Uterus (tissue), 4 donors: ENCODE measurements around the gene TOPBP1. TPM values are rescaled to one million over a fixed set of nuclear protein-coding genes. Genes with fewer than 3 reads are reported as not detected.
"Not testable (repeated sequence)": the region's sequence is repeated elsewhere in the genome, so short reads cannot be mapped to it uniquely, and the experiment has no call there.

Experiments
- DNase-seq, 2 donors: peaks; one replicate each; pipeline ENCODE4 v3.0.0-alpha.2; 2019 to 2020
- H3K27ac ChIP-seq, 2 donors: fragments of 200-600 bp; sonication (generic); 1 replicate in 1 of 2; 2 replicates in 1 of 2; pipeline ENCODE4 v1.5.1; 2016 to 2018
- H3K27me3 ChIP-seq, 2 donors: fragments of 200-600 bp; sonication (generic); one replicate each; pipeline ENCODE4 v1.5.1; 2018 to 2019; ENCODE audit warnings: control low read depth in 1 of 2
- H3K36me3 ChIP-seq, 2 donors: fragments of 200-600 bp; sonication (generic); one replicate each; pipeline ENCODE4 v1.5.1; 2019; ENCODE audit warnings: control low read depth in 1 of 2
- H3K4me1 ChIP-seq, 2 donors: fragments of 200-600 bp; sonication (generic); one replicate each; pipeline ENCODE4 v1.5.1; 2018 to 2019; ENCODE audit warnings: control low read depth in 1 of 2
- H3K4me3 ChIP-seq, 2 donors: fragments of 200-600 bp; sonication (generic); 1 replicate in 1 of 2; 2 replicates in 1 of 2; pipeline ENCODE4 v1.5.1; 2018 to 2019; ENCODE audit warnings: mild to moderate bottlenecking in 1 of 2
- H3K9me3 ChIP-seq, 2 donors: fragments of 200-600 bp; sonication (generic); one replicate each; pipeline ENCODE4 v1.5.1; 2019; ENCODE audit warnings: control low read depth in 1 of 2
- POLR2A ChIP-seq, 2 donors: fragments of 450-650 bp; IDR thresholded peaks; one replicate each; pipeline ENCODE4 v1.6.1; 2016; ENCODE audit warnings: antibody characterized with exemption in 2 of 2, mild to moderate bottlenecking in 1 of 2, moderate library complexity in 1 of 2
- intact Hi-C: fragments of 100-400 bp; cut with DNase I; formaldehyde crosslinking; loops from one replicate; pipeline ENCODE4 v1.15.1; 2023; ENCODE audit warnings: low total_unique reads
- small RNA-seq: library from RNA; depleted of rRNA; stranded (forward); fragments of <200 nt; gene quantifications from one replicate; pipeline ENCODE3, GENCODE V24; 2016
- total RNA-seq, 4 donors: library from RNA; depleted of rRNA in 3 of 4; stranded (reverse); fragments of >200 nt in 3 of 4; gene quantifications; one replicate each; pipeline versions ENCODE4 v1.1.0 to v1.2.4, GENCODE V29; 2014 to 2023
- TF ChIP-seq, protein P1 (sequence below), 4 experiments: fragments of 200-600 bp in 2 of 4; fragments of 450-650 bp in 2 of 4; sonication (generic) in 2 of 4; IDR thresholded peaks; one replicate each; pipeline ENCODE4 v1.5.1; 2016 to 2019; ENCODE audit warnings: antibody characterized with exemption in 4 of 4, mild to moderate bottlenecking in 2 of 4, moderate library complexity in 1 of 4
- donor health status: DM: yes; HTN: yes; CAD: no.

Gene TOPBP1
- total RNA-seq, 4 donors from 2014 or later = 12.3 to 51.6 (median 20.5) TPM

DNA sequence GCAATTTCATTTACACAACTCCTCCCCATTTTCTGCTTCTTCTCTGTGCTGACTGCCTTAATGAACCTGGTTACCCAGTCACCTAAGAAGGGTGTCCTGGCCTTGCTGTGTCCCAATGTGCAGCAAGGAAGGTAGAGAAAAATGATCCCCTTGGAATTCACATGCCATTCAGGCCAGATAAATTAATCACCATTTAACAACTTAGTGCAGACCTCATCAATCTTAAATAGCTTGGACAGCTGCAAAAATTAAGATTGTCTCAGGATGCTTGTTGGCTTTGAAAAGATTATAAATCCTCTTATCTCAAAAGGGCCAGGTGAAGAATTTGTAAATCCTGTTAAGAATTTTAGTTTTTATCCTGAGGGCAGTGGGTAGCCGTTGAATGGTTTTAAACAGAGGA, 97.9 kb downstream of the TOPBP1 start:
- Histone ChIP-seq H3K27ac (no peak overlapping the region), H3K27me3 (no peaks in the 10 kb centered on the region), H3K4me1 (no peaks in the 10 kb centered on the region), H3K36me3 (no peaks in the 10 kb centered on the region), H3K9me3 (no peaks in the 10 kb centered on the region), H3K4me3 (no peak overlapping the region)
- no peak for DNase-seq
- TF ChIP-seq POLR2A (IDR thresholded peaks at IDR 0.05) = no peak
- TF ChIP-seq, protein P1, sequence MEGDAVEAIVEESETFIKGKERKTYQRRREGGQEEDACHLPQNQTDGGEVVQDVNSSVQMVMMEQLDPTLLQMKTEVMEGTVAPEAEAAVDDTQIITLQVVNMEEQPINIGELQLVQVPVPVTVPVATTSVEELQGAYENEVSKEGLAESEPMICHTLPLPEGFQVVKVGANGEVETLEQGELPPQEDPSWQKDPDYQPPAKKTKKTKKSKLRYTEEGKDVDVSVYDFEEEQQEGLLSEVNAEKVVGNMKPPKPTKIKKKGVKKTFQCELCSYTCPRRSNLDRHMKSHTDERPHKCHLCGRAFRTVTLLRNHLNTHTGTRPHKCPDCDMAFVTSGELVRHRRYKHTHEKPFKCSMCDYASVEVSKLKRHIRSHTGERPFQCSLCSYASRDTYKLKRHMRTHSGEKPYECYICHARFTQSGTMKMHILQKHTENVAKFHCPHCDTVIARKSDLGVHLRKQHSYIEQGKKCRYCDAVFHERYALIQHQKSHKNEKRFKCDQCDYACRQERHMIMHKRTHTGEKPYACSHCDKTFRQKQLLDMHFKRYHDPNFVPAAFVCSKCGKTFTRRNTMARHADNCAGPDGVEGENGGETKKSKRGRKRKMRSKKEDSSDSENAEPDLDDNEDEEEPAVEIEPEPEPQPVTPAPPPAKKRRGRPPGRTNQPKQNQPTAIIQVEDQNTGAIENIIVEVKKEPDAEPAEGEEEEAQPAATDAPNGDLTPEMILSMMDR (IDR thresholded peaks at IDR 0.05) = no peak
- intact Hi-C loops = no loop called here

DNA sequence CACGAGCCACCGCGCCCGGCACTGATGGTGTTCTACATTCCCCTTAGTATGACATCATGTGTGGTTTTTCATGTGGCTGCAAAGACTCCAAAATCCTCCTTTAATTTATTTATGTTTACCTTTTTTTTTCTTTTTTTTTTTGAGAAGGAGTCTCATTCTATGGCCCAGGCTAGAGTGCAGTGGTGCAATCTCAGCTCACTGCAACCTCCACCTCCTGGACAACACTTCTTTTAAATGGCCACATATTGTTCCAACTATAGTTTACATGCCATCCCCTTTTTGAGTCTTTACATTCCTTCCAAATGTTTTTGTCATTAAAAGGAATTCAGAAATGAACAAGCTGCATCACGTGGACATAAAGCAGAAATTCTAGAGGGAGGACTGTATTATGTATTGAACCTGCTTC, 98.6 kb downstream of the TOPBP1 start:
- Histone ChIP-seq H3K36me3 (no peaks in the 10 kb centered on the region), H3K27ac (no peak overlapping the region), H3K4me1 (no peaks in the 10 kb centered on the region), H3K27me3 (no peaks in the 10 kb centered on the region), H3K9me3 (no peaks in the 10 kb centered on the region), H3K4me3 (no peak overlapping the region)
- TF ChIP-seq, protein P1 (IDR thresholded peaks at IDR 0.05) = no peak
- TF ChIP-seq POLR2A (IDR thresholded peaks at IDR 0.05) = no peak
- DNase-seq = no peak
- intact Hi-C loops = no loop called here

DNA sequence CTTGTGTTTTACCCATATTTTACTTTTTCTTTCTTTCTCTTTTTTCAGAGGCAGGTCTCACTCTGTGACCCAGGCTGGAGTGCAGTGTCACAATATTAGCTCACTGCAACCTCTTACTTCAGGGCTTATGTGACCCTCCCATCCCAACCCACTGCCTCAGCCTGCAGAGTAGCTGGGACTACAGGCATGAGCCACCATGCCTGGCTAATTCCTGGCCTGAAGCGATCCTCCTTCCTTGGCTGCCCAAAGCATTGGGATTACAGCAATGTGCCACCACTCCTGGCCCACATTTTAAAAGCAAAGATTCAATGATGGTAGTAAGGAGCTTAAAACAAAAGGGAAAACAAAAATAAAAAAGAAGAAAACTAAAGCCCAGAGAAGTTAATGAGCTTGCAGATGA, 99.4 kb downstream of the TOPBP1 start:
- Histone ChIP-seq H3K36me3 (no peaks in the 10 kb centered on the region), H3K4me3 (no peak overlapping the region), H3K27me3 (no peaks in the 10 kb centered on the region), H3K27ac (no peak overlapping the region), H3K4me1 (no peaks in the 10 kb centered on the region), H3K9me3 (no peaks in the 10 kb centered on the region)
- intact Hi-C loops = no loop called here
- DNase-seq = no peak
- TF ChIP-seq, protein P1 (IDR thresholded peaks at IDR 0.05) = no peak
- no peak for TF ChIP-seq POLR2A (IDR thresholded peaks at IDR 0.05)

DNA sequence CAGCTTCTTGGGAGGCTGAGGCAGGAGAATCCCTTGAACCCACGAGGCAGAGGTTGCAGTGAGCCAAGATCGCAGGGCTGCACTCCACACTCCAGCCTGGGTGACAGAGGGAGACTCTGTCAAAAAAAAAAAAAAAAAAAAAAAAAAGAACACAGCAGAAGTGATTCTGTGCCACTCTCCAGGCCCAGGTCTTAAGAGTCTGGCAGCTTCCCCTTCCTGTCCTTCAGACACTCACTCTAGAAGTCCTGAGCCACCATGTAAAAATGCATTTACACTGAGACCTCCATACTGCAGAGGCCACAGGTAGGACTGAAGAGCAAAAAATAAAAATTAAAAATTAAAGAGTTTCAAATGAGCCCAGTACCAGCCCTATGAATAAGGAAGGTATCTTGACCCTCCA, 100.1 kb downstream of the TOPBP1 start:
- Histone ChIP-seq H3K4me1 (no peaks in the 10 kb centered on the region), H3K27ac (no peak overlapping the region), H3K4me3 (no peak overlapping the region), H3K27me3 (no peaks in the 10 kb centered on the region), H3K36me3 (no peaks in the 10 kb centered on the region), H3K9me3 (no peaks in the 10 kb centered on the region)
- DNase-seq = no peak
- TF ChIP-seq POLR2A (IDR thresholded peaks at IDR 0.05) = no peak
- TF ChIP-seq, protein P1 (IDR thresholded peaks at IDR 0.05) = no peak
- intact Hi-C loops = no loop called here

DNA sequence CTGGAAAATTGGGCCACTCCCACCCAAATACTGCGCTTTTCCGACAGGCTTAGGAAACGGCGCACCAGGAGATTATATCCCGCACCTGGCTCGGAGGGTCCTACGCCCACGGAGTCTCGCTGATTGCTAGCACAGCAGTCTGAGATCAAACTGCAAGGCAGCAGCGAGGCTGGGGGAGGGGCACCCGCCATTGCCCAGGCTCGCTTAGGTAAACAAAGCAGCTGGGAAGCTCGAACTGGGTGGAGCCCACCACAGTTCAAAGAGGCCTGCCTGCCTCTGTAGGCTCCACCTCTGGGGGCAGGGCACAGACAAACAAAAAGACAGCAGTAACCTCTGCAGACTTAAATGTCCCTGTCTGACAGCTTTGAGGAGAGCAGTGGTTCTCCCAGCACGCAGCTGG, 110.2 kb downstream of the TOPBP1 start:
- intact Hi-C loops, H3K27me3 ChIP-seq: not testable (repeated sequence)

More for the DNA sequence above, 110.2 kb downstream of the TOPBP1 start:
- not testable (repeated sequence) for DNase-seq, H3K4me1 ChIP-seq, H3K36me3 ChIP-seq, H3K27ac ChIP-seq, H3K4me3 ChIP-seq, H3K9me3 ChIP-seq

Small RNAs within 50 kb of the gene (small RNA-seq; reads per million reads assigned to genes)
- gene RF00438 = not detected
- not detected for gene RNA5SP140
- not detected for gene RNU6-678P

Other genes starting within 250 kb of the TOPBP1 start
- 100 to 1,000 TPM in 2 of 4 donors, 10 to 100 TPM in 2; 45.3 to 146 (median 79.1) TPM for gene CDV3, start 88.3 kb downstream of the TOPBP1 start, total RNA-seq
- gene TF, start 84.5 kb upstream of the TOPBP1 start, total RNA-seq = 1 to 10 TPM in 2 of 4 donors, not detected in 2; 1.7 to 6.1 TPM
- 10 to 100 TPM; 12.0 to 66.2 (median 28.9) TPM for gene SRPRB, start 143.9 kb upstream of the TOPBP1 start, total RNA-seq
- 10 to 100 TPM in 1 of 4 donors, 1 to 10 TPM in 2, under 1 TPM in 1; 0.29 to 12.0 (median 3.8) TPM for gene RAB6B, start 233.9 kb upstream of the TOPBP1 start, total RNA-seq